ENCODE results near the gene GATA5. TPM values are rescaled to one million over a fixed set of nuclear protein-coding genes. Genes with fewer than 3 reads are reported as not detected.

The GATA5 gene
- total RNA-seq, 1 donor from 2014 or later, result not detected

DNA sequence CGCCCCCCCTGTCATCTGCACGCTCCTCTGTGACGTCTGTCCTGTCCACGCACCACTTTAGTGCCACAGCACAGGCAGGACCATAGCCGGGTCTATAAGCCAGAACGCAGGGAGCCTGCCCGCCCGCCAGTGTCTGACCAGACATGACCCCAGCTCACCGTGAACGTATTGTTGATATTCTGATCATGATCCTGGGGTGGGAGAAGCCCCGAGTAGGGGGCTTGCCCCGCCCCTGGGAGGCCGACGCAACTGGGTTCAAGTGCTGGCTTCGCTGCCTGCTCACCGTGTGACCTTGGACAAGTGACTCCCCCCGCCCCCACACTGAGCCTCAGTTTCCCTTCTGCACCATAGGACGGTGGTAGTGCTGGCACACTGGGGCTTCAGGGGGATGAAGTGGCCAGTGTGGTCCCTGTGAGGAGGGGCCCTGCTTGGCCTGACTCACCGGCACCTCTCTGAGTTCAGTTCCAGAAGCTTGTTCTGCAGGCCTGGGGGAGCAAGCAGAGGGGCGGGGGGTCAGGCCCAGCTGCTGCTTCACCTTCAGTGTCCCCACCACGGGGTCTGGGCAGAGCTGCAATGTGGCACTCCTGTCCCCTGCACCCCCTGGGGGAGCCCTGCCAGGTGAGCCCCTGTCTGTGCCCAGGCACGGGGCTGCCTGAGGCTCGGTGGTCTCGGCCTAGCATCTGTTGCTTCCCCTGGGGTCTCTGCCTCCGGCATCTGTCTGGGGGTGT, 57.6 kb downstream of the GATA5 start:
- DNase-seq (ENCODE audit: low read depth in 2 of 2), result no peak

DNA sequence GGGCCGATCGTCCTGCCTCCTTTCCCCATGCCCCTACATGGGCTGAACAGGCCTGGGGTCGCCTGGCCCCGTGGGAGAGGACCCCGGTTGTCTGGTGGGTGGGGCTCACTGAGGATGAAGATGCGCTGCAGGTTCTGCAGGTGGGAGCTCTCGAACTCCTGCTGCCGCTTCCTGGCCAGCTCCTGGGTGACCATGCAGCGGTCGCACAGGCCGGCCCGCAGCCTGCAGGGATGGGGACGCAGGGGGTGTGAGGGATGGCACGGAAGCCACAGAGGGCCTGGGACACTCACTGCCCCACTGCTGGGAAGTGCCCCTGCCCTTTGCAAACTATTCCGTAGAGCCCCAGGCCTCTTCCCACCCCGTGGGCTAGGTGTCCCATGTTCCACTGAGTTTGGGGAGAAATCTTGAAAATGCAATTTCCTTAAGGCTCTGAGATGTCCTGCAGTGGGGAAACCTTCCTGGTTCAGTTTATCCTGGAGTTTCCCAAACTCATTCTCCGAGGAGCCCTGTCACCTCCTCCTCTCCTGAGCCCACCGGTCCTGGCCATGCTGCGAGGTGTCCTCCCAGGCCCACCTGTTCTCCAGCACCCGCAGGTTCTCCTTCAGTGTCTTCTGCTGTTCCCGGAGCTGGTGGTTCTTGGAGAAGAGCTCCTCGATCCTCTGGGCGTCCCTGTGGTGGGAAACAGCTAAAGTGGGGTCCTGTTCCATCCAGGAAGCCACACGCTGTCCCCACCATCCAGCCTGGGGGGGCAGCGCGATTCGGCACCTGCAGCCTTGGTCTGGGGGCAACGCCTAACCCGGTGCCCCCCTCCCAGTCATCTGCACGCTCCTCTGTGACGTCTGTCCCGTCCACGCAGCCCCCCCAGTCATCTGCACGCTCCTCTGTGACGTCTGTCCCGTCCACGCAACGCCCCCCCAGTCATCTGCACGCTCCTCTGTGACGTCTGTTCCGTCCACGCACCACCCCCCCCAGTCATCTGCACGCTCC, 58.9 kb downstream of the GATA5 start:
- DNase-seq (ENCODE audit: low read depth in 2 of 2), result no peak

DNA sequence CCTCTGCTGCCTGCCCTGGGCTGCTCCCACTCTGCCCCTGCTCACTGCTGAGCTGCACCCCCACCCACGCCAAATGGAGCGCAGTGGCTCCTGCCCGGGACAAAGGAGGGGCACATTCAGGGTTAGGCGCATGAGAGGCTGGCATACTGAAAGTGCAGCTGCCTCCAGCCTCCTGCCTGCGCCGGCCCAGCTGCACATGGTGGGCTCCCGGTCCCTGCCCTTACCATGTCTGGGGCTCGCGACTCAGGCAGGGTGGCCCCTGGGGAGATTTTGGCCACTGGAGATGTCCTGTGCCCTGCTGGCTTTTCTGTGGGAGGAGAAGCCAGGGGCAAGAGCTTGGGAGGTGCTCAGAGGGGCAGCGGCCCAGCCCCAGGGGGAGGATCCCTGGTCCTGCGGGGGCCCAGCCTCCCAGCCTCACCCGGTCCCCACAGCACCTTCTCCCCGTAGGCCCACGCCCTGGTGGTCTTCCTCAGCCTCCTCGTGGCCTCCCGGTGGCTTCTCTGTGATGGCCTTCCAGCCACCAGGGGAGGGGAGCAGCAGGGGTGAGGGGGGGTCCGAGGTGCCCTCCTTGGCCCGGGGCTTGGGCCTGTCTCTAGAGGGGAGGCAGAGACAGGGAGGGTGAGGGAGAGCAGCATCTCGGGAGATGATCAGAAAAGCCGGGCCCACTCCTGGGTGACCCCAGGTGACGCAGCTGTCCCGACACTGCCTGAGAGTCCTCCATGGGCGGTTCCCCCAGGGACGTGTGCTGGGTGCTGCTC, 60.3 kb downstream of the GATA5 start:
- no peak for DNase-seq (ENCODE audit: low read depth in 2 of 2)

DNA sequence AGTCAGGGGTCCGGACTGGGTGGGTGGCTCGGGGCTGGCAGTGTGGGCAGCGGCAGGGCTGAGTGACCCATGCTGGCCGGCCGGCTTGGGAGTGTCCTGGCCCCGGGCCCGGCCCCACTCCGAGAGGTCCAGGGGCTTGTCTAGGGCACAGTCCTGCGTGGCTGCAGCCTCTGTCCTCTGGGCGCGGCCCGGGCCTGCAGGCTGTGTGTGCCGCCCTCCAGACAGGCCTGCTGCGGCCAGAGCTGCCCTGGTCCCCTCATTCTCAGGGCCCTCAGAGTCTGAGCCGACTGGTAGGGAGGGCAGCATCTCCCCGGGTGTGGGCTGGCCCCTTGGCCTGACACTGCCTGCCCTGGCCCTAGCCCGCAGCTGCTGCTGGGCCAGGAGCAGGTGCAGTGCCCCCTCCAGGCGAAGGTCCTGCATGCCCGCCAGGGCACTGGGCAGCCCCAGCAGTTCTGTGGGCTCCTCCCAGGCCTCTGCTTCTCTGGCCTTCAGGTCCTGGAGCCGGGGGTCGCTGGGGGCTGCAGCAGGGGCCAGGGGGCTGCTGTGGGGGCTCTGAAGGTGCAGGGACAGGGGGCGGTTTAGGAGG, 61.8 kb downstream of the GATA5 start:
- DNase-seq (ENCODE audit: low read depth in 2 of 2), result peak in 1 of 2 donors; percentile 13

Other genes starting within 250 kb of the GATA5 start
- 18.7 and 34.9 TPM in 2 replicates for gene OSBPL2, start 237.5 kb downstream of the GATA5 start, total RNA-seq
- gene ADRM1, start 173.0 kb downstream of the GATA5 start, total RNA-seq, result 69.4 and 77.6 TPM in 2 replicates
- 5.4 and 14.2 TPM in 2 replicates for gene LAMA5, start 108.7 kb downstream of the GATA5 start, total RNA-seq
- gene RPS21, start 88.9 kb downstream of the GATA5 start, total RNA-seq, result 960 and 1,048 TPM in 2 replicates
- gene CABLES2, start 68.7 kb downstream of the GATA5 start, total RNA-seq, result 0.40 and 0.44 TPM in 2 replicates
- gene RBBP8NL, start 48.5 kb downstream of the GATA5 start, total RNA-seq, result not detected in 2 replicates
- 0.60 and 0.65 TPM in 2 replicates for gene SLCO4A1, start 166.5 kb upstream of the GATA5 start, total RNA-seq
- under 0.01 and 0.22 TPM in 2 replicates for gene NTSR1, start 232.8 kb upstream of the GATA5 start, total RNA-seq

Data from lung microvascular endothelial cell (primary cell).